ENCODE results near the gene ZBTB37. TPM values are rescaled to one million over a fixed set of nuclear protein-coding genes. Genes with fewer than 3 reads are reported as not detected.
A peak's percentile ranks its signal among the peaks of the same experiment; 100 is the strongest.

The ZBTB37 gene
- total RNA-seq, 1 donor from 2014 or later = 7.6 TPM

- Histone ChIP-seq H3K36me3 (no peaks in the 10 kb centered on the region), H3K4me3 (no peak overlapping the region), H3K9me3 (replicated peaks) (no peaks in the 10 kb centered on the region), H3K27me3 (ENCODE audit: low read depth) (no peaks in the 10 kb centered on the region), H3K27ac (replicated peaks) (no peak overlapping the region), H3K4me1 (no peaks in the 10 kb centered on the region)
- TF ChIP-seq, protein P1, sequence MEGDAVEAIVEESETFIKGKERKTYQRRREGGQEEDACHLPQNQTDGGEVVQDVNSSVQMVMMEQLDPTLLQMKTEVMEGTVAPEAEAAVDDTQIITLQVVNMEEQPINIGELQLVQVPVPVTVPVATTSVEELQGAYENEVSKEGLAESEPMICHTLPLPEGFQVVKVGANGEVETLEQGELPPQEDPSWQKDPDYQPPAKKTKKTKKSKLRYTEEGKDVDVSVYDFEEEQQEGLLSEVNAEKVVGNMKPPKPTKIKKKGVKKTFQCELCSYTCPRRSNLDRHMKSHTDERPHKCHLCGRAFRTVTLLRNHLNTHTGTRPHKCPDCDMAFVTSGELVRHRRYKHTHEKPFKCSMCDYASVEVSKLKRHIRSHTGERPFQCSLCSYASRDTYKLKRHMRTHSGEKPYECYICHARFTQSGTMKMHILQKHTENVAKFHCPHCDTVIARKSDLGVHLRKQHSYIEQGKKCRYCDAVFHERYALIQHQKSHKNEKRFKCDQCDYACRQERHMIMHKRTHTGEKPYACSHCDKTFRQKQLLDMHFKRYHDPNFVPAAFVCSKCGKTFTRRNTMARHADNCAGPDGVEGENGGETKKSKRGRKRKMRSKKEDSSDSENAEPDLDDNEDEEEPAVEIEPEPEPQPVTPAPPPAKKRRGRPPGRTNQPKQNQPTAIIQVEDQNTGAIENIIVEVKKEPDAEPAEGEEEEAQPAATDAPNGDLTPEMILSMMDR (IDR thresholded peaks at IDR 0.05; ENCODE audit: borderline replicate concordance) = no peak
- intact Hi-C loops (cut with micrococcal nuclease) = no loop called here
- DNase-seq = no peak
Measured at GRCh38 chr1:173900992-173901391, 32.8 kb downstream of the ZBTB37 start.

- H3K9me3 ChIP-seq (replicated peaks) = no peaks in the 10 kb centered on the region
- peaks cover 14% of the 10 kb centered on the region for H3K36me3 ChIP-seq
- TF ChIP-seq, protein P1 (IDR thresholded peaks at IDR 0.05; ENCODE audit: borderline replicate concordance) = no peak
Measured at GRCh38 chr1:173903827-173904531, 35.8 kb downstream of the ZBTB37 start.

GRCh38 chr1:173913111-173913510, 44.9 kb downstream of the ZBTB37 start:
- no peaks in the 10 kb centered on the region for H3K27me3 ChIP-seq (ENCODE audit: low read depth)
- no peaks in the 10 kb centered on the region for H3K9me3 ChIP-seq (replicated peaks)
- peaks cover 6% of the 10 kb centered on the region for H3K36me3 ChIP-seq
- TF ChIP-seq, protein P1 (IDR thresholded peaks at IDR 0.05; ENCODE audit: borderline replicate concordance) = no peak
- H3K27ac ChIP-seq (replicated peaks) = no peak overlapping the region
- no peak for DNase-seq
- intact Hi-C loops (cut with micrococcal nuclease) = no loop called here
- no peaks in the 10 kb centered on the region for H3K4me1 ChIP-seq
- H3K4me3 ChIP-seq = no peak overlapping the region

More at GRCh38 chr1:173903827-173904531, 35.8 kb downstream of the ZBTB37 start:
- Histone ChIP-seq H3K4me3 (no peak overlapping the region), H3K27ac (replicated peaks) (no peak overlapping the region), H3K4me1 (no peaks in the 10 kb centered on the region), H3K27me3 (ENCODE audit: low read depth) (no peaks in the 10 kb centered on the region)
- DNase-seq = no peak
- intact Hi-C loops (cut with micrococcal nuclease) = no loop called here

DNA sequence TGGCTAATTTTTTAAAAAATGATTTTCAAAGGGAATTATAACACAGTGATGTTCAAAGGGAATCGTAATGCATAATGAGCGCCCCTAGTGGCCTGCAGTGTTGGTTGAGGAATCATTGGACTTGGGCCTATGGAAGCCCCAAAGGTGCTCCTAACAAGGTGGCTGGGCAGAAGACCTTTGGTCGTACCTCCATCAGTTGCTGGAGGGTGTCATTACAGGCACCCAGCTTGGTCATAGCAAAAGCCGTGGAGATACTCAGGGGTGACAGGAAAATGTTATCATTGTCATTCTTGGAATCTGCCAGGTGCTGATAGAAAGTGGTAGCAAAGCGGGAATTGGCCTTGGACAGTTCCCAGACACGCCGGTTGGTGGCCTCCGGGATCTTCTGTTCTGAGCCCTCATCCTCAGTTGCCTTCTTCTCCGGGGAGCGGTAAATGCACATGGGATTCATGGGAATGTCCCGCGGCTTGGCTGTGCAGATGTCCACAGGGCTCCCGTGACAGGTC, 46.2 kb downstream of the ZBTB37 start:
- Histone ChIP-seq H3K27me3 (ENCODE audit: low read depth) (no peaks in the 10 kb centered on the region), H3K27ac (replicated peaks) (no peak overlapping the region), H3K4me1 (no peaks in the 10 kb centered on the region), H3K9me3 (replicated peaks) (no peaks in the 10 kb centered on the region), H3K36me3 (no peaks in the 10 kb centered on the region), H3K4me3 (no peak overlapping the region)
- DNase-seq = no peak
- intact Hi-C loops (cut with micrococcal nuclease) = no loop called here
- TF ChIP-seq, protein P1 (IDR thresholded peaks at IDR 0.05; ENCODE audit: borderline replicate concordance) = peak; percentile 41

GRCh38 chr1:173915596-173915995, 47.4 kb downstream of the ZBTB37 start:
- no peaks in the 10 kb centered on the region for H3K27me3 ChIP-seq (ENCODE audit: low read depth)
- H3K9me3 ChIP-seq (replicated peaks) = no peaks in the 10 kb centered on the region
- intact Hi-C loops (cut with micrococcal nuclease) = no loop called here
- TF ChIP-seq, protein P1 (IDR thresholded peaks at IDR 0.05; ENCODE audit: borderline replicate concordance) = no peak
- H3K4me1 ChIP-seq = no peaks in the 10 kb centered on the region
- no peak overlapping the region for H3K4me3 ChIP-seq
- H3K27ac ChIP-seq (replicated peaks) = no peak overlapping the region
- DNase-seq = no peak
- no peaks in the 10 kb centered on the region for H3K36me3 ChIP-seq

Measured in left ventricle myocardium inferior (tissue), 1 donor.